NT2/D1 (cell line): Measurements from ENCODE around the gene RBM47.

Source experiments
- YY1 ChIP-seq: IDR thresholded peaks from 2 replicates; pipeline ENCODE4 v1.6.1; 2011; ENCODE audit not compliant: insufficient read length, insufficient read depth
- ZNF274 ChIP-seq: IDR thresholded peaks from 2 replicates; pipeline ENCODE4 v1.6.1; 2011; ENCODE audit warnings: mild to moderate bottlenecking, low read depth, low read length

- TF ChIP-seq YY1 (no peak), ZNF274 (no peak)
Measured at GRCh38 chr4:40395908-40396793, 233.5 kb downstream of the RBM47 start.
